ENCODE results near the gene INMT.

INMT gene

GRCh38 chr7:30802812-30803211 is 50.9 kb downstream of the INMT start:
- TF ChIP-seq CTCF (IDR thresholded peaks at IDR 0.05; ENCODE audit: low read depth, low read length) = no peak
- H3K4me3 ChIP-seq (ENCODE audit: low read depth, low read length) = no peak overlapping the region

- no peak overlapping the region for H3K4me3 ChIP-seq (ENCODE audit: low read depth, low read length)
- TF ChIP-seq CTCF (IDR thresholded peaks at IDR 0.05; ENCODE audit: low read depth, low read length) = no peak
These were observed 52.2 kb downstream of the INMT start for GRCh38 chr7:30804078-30804661.

- H3K4me3 ChIP-seq (ENCODE audit: low read depth, low read length) = no peak overlapping the region
- no peak for TF ChIP-seq CTCF (IDR thresholded peaks at IDR 0.05; ENCODE audit: low read depth, low read length)
These were observed 53.3 kb downstream of the INMT start for GRCh38 chr7:30805081-30805691.

- TF ChIP-seq CTCF (IDR thresholded peaks at IDR 0.05; ENCODE audit: low read depth, low read length) = no peak
- H3K4me3 ChIP-seq (ENCODE audit: low read depth, low read length) = no peak overlapping the region
These were observed 54.0 kb downstream of the INMT start for GRCh38 chr7:30805931-30806330.

All from WI38 (cell line).